ENCODE measurements around the gene ELFN1.

DNA sequence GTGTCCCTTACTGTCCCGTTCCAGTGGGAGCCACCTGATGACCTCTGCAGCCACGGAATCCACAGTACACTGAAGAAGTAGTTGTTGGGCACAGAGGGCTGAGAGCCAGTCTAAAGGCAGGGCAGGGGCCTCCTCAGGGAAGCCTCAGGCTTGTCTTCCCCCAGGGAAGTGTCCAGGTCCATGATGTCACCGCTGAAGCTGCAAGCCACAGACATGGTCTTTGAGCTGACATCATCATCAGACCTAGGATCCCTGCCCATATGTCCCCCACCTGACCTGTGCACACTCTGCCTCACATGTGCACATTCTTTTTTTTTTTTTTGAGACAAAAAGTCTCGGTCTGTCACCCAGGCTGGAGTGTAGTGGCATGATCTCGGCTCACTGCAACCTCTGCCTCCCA is 38.4 kb upstream of the ELFN1 start:
- no peak for TF ChIP-seq FOS (IDR thresholded peaks at IDR 0.05; ENCODE audit: borderline replicate concordance, insufficient read depth, low read length)
- TF ChIP-seq, protein P1, sequence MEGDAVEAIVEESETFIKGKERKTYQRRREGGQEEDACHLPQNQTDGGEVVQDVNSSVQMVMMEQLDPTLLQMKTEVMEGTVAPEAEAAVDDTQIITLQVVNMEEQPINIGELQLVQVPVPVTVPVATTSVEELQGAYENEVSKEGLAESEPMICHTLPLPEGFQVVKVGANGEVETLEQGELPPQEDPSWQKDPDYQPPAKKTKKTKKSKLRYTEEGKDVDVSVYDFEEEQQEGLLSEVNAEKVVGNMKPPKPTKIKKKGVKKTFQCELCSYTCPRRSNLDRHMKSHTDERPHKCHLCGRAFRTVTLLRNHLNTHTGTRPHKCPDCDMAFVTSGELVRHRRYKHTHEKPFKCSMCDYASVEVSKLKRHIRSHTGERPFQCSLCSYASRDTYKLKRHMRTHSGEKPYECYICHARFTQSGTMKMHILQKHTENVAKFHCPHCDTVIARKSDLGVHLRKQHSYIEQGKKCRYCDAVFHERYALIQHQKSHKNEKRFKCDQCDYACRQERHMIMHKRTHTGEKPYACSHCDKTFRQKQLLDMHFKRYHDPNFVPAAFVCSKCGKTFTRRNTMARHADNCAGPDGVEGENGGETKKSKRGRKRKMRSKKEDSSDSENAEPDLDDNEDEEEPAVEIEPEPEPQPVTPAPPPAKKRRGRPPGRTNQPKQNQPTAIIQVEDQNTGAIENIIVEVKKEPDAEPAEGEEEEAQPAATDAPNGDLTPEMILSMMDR (IDR thresholded peaks at IDR 0.05; ENCODE audit: extremely low read depth in 1 of 2, insufficient read depth in 1 of 2, low read depth in 1 of 2, low read length in 2 of 2), result no peak
- no peak for TF ChIP-seq POLR2AphosphoS5 (IDR thresholded peaks at IDR 0.05; ENCODE audit: insufficient read depth, low read depth, low read length)

Measured in endothelial cell of umbilical vein (primary cell).